GM18858 (cell line): ENCODE results near the gene AGRN.
A peak's percentile ranks its signal among the peaks of the same experiment; 100 is the strongest.
"Not testable (repeated sequence)": the region's sequence is repeated elsewhere in the genome, so short reads cannot be mapped to it uniquely, and the experiment has no call there.

ENCODE experiments used
- ATAC-seq: cut with Tn5 transposase; IDR thresholded peaks from one replicate; pipeline ENCODE4 v1.9.1; 2021; ENCODE audit not compliant: unreplicated experiment

The AGRN gene

GRCh38 chr1:1049318-1050165 is 29.6 kb downstream of the AGRN start:
- no peak for ATAC-seq

- ATAC-seq: no peak
These were observed 30.7 kb downstream of the AGRN start for GRCh38 chr1:1050577-1051052.

GRCh38 chr1:1051127-1051810 is 31.3 kb downstream of the AGRN start:
- no peak for ATAC-seq

- ATAC-seq: no peak
These were observed 32.3 kb downstream of the AGRN start for GRCh38 chr1:1052003-1052840.

GRCh38 chr1:1053022-1053421 is 33.1 kb downstream of the AGRN start:
- ATAC-seq: no peak

DNA sequence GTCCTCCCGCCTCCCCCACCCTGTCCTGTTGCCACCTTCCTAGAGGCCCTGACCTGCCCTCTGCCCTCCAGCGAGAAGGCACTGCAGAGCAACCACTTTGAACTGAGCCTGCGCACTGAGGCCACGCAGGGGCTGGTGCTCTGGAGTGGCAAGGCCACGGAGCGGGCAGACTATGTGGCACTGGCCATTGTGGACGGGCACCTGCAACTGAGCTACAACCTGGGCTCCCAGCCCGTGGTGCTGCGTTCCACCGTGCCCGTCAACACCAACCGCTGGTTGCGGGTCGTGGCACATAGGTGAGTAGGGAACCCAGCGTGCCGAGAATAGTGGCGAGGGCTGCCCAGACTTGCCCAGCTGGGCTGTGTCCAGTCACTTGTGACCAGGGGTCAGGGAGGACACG is 33.8 kb downstream of the AGRN start:
- ATAC-seq: no peak

DNA sequence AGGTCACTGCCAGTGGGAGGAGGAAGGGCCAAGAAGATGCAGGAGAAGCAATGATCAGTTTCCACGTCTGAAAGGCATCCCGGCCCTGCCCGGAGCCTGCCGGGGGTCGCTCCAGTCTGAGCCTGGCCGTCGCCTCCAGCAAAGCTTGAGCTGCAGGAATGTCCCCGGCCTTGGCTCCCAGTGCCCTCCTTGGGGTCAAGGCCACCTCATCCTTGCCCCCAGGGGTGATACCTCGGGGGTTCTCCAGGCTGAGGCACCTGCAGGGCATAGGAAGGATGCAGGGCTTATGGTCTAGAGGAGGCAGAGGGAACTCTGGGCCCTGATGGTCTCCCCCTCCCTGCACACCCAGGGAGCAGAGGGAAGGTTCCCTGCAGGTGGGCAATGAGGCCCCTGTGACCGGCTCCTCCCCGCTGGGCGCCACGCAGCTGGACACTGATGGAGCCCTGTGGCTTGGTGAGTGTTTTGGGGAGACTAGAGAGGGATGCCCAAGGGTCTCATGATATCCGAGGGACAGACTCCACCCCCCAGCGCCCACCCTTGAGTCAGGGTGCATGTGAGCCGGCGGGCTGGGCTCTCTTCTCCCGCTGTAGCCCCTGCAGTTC is 34.3 kb downstream of the AGRN start:
- ATAC-seq: no peak

GRCh38 chr1:1054971-1055370 is 35.1 kb downstream of the AGRN start:
- ATAC-seq: no peak

GRCh38 chr1:1055841-1056736 is 36.2 kb downstream of the AGRN start:
- ATAC-seq: no peak

GRCh38 chr1:1057769-1058087 is 37.8 kb downstream of the AGRN start:
- not testable (repeated sequence) for ATAC-seq

GRCh38 chr1:1058088-1058905 is 38.4 kb downstream of the AGRN start:
- no peak for ATAC-seq

DNA sequence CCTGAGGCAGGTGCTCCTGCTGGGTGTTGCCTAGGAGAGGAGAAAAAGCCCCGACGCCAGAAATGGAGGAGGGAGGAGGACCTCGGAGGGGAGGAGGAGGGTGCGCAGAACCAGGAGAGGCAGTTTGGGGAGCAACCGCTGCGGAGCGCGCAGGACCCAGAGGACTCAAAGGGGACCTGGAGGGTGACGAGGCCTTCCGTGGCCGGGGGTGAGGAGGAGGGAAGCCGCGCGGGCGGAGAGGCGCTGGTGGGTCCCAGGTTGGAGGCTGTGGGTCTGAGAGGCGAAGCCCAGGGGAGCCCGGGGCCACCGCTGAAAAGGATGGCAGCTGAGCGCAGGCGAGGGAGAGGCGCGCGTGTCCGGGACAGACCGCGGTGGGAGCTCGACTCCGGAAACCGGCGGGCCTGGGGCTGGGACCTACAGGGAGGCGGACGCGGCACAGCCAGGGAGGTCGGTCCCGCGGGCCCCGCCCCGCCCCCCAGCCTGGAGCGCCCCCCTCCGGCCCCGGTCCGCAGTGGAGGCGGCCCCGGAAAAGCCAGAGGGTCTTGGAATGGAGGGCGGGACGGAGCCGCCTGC is 39.1 kb downstream of the AGRN start:
- ATAC-seq: peak; percentile 32

- peak; percentile 44 for ATAC-seq
These were observed 39.8 kb downstream of the AGRN start for GRCh38 chr1:1059494-1060280.

GRCh38 chr1:1060281-1061000 is 40.5 kb downstream of the AGRN start:
- no peak for ATAC-seq

- ATAC-seq: no peak
These were observed 41.9 kb downstream of the AGRN start for GRCh38 chr1:1061682-1062345.

GRCh38 chr1:1062348-1063163 is 42.6 kb downstream of the AGRN start:
- no peak for ATAC-seq
